PC-3 (cell line): ENCODE results near the gene DPEP2NB.

Experiments used
- EZH2phosphoT487 ChIP-seq: fragments of 300-600 bp; sonication (generic); IDR thresholded peaks from 2 replicates; pipeline ENCODE4 v1.6.1; 2018; ENCODE audit warnings: mild to moderate bottlenecking, antibody characterized with exemption, low read length, borderline replicate concordance
- TF ChIP-seq, protein P1 (sequence below): fragments of 300-600 bp; sonication (generic); conservative IDR thresholded peaks from 2 replicates; pipeline ENCODE4 v1.5.1; 2017; ENCODE audit warnings: antibody characterized with exemption, low read depth, mild to moderate bottlenecking, low read length

DNA sequence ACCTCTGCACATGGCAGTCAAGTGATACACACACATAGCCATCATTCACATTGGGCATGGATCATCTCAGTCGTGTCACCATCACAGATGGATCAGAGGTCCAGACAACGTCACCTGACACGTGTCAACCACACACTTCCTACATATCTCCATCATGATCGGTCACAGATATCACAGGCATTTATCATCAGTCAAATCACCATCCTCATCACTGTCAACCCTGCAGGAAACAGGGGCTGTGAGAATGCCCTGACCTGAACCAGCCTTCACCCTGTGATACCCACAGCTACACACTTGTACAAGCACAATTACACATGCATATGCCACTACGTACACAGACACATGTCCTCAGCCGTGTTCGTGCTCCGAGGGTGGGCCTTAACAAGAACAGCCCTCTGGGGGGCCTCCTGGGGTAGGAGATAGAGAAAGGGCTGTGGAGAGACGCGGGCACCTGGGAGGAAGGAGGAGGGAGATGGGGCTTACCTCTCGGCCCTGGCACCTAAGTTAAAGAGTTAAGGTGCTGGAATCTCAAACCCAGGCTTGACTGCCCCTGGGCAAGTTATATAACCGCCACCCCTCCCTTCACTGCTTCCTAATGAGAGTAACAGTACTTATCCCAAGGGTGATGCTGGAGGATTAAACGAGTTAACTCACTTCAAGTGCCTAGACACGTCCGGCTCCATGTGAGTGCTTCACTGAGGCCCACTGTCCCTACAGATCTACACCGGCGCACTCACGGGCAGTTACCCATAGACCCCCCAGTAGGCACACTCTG lies 48.3 kb downstream of the DPEP2NB start:
- TF ChIP-seq EZH2phosphoT487: no peak
- TF ChIP-seq, protein P1, sequence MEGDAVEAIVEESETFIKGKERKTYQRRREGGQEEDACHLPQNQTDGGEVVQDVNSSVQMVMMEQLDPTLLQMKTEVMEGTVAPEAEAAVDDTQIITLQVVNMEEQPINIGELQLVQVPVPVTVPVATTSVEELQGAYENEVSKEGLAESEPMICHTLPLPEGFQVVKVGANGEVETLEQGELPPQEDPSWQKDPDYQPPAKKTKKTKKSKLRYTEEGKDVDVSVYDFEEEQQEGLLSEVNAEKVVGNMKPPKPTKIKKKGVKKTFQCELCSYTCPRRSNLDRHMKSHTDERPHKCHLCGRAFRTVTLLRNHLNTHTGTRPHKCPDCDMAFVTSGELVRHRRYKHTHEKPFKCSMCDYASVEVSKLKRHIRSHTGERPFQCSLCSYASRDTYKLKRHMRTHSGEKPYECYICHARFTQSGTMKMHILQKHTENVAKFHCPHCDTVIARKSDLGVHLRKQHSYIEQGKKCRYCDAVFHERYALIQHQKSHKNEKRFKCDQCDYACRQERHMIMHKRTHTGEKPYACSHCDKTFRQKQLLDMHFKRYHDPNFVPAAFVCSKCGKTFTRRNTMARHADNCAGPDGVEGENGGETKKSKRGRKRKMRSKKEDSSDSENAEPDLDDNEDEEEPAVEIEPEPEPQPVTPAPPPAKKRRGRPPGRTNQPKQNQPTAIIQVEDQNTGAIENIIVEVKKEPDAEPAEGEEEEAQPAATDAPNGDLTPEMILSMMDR: no peak
